Neural progenitor cell (in vitro differentiated cells): ENCODE measurements around the gene ECM1.

Experiments
- CTCF ChIP-seq: fragments of 200-600 bp; sonication (generic); IDR thresholded peaks from 2 replicates; pipeline ENCODE4 v1.5.1; 2017; ENCODE audit warnings: antibody characterized with exemption, mild to moderate bottlenecking
- EZH2 ChIP-seq: fragments of 200-600 bp; sonication (generic); IDR thresholded peaks from 2 replicates; pipeline ENCODE4 v1.6.1; 2017; ENCODE audit warnings: antibody characterized with exemption, mild to moderate bottlenecking, moderate library complexity
- EZH2phosphoT487 ChIP-seq: fragments of 200-600 bp; sonication (generic); IDR thresholded peaks from 2 replicates; pipeline ENCODE4 v1.6.1; 2017; ENCODE audit warnings: antibody characterized with exemption

- TF ChIP-seq CTCF = no peak
- TF ChIP-seq EZH2 = no peak
- TF ChIP-seq EZH2phosphoT487 = no peak
Observed at GRCh38 chr1:150545486-150546032, 37.6 kb downstream of the ECM1 start.
